Gastrocnemius medialis (tissue), 4 donors: ENCODE data around the gene CRTAC1. TPM values are rescaled to one million over a fixed set of nuclear protein-coding genes. Genes with fewer than 3 reads are reported as not detected.

ENCODE experiments used
- ATAC-seq, 2 donors: fragments of 150-250 bp; one replicate each; pipeline ENCODE4 v1.9.1; 2016
- DNase-seq, 2 donors: peaks; one replicate each; pipeline ENCODE4 v3.0.0-alpha.2; 2019
- H3K27ac ChIP-seq, 4 donors: fragments of 200-600 bp; sonication (generic); 1 replicate in 1 of 4; 2 replicates in 3 of 4; pipeline ENCODE4 v1.5.1; 2016 to 2018; ENCODE audit warnings: mild to moderate bottlenecking in 2 of 4, moderate library complexity in 1 of 4
- H3K27me3 ChIP-seq, 3 donors: fragments of 200-600 bp; sonication (generic) in 2 of 3; 1 replicate in 1 of 3; 2 replicates in 2 of 3; pipeline versions ENCODE4 v1.5.1 to v1.6.0; 2016 to 2019; ENCODE audit warnings: mild to moderate bottlenecking in 1 of 3, moderate library complexity in 1 of 3
- H3K36me3 ChIP-seq, 2 donors: fragments of 200-600 bp; sonication (generic) in 1 of 2; one replicate each; pipeline ENCODE4 v1.5.1; 2017 to 2018
- H3K4me1 ChIP-seq, 2 donors: fragments of 200-600 bp; sonication (generic) in 1 of 2; one replicate each; pipeline ENCODE4 v1.5.1; 2016 to 2017; ENCODE audit warnings: mild to moderate bottlenecking in 2 of 2
- H3K4me3 ChIP-seq, 4 donors: fragments of 200-600 bp; sonication (generic) in 3 of 4; 1 replicate in 1 of 4; 2 replicates in 3 of 4; pipeline ENCODE4 v1.5.1; 2016 to 2019; ENCODE audit warnings: mild to moderate bottlenecking in 2 of 4
- H3K9me3 ChIP-seq, 3 donors: fragments of 200-600 bp; sonication (generic) in 2 of 3; 1 replicate in 1 of 3; 2 replicates in 2 of 3; pipeline ENCODE4 v1.5.1; 2016 to 2019
- POLR2A ChIP-seq, 2 donors: fragments of 450-650 bp; IDR thresholded peaks; one replicate each; pipeline ENCODE4 v1.6.1; 2017; ENCODE audit warnings: antibody characterized with exemption in 2 of 2, mild to moderate bottlenecking in 2 of 2, moderate library complexity in 2 of 2
- in situ Hi-C, 4 donors: fragments of 200-750 bp; cut with MboI; loops; one replicate each; pipeline versions ENCODE4 v1.15.0 to v1.8.0; 2017; ENCODE audit warnings: low sequenced_read_pairs in 4 of 4
- intact Hi-C: fragments of 100-400 bp; cut with DNase I; formaldehyde crosslinking; loops from one replicate; pipeline ENCODE4 v1.15.1; 2023; ENCODE audit warnings: low total_unique reads
- total RNA-seq, 4 donors: library from RNA; depleted of rRNA; stranded (reverse); fragments of >200 nt; gene quantifications; one replicate each; pipeline versions ENCODE4 v1.1.0 to v1.2.3, GENCODE V29; 2016
- TF ChIP-seq, protein P1 (sequence below), 5 experiments: fragments of 450-650 bp in 3 of 5; fragments of 200-600 bp in 2 of 5; sonication (generic) in 2 of 5; IDR thresholded peaks in 4 of 5; conservative IDR thresholded peaks in 1 of 5; 1 replicate in 4 of 5; 2 replicates in 1 of 5; pipeline ENCODE4 v1.5.1; 2016 to 2019; ENCODE audit warnings: antibody characterized with exemption in 5 of 5, mild to moderate bottlenecking in 3 of 5, moderate library complexity in 3 of 5

CRTAC1 gene
- total RNA-seq, 4 donors from 2014 or later = 0.16 to 3.9 (median 0.56) TPM; not detected in 1

DNA sequence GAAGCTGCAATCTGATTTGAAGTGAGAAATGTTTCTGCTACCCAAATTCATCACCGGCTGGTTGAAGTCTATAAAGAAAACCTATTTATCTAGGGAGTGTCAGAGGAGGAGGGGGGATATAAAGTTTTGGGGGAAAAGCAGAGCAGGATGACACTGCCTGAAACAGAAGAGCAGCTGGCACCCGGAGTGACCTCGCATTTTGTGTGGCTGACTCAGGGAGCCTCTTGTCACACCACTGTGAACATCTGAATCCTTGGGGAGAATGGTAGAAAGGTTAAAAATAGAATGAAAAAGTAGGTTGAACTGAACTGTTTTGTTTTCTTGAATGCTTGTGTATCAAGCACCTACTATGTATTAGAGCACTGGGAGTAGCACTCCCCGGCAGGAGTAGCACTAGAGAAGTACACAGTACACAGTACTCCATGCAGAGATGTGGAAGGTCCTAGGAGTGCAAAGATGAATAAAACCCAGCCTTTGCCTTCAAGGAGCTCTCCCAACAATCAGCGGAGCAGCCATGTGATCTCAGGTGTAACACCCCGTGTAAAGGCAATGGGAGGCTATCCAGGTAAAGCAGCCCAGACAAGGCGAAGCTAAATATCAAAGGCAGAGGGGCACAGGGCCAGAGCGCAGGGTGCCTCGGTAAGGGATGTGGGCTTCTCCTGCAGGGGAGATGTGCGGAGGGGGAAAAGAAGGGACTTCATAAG is 13.5 kb downstream of the CRTAC1 start:
- Histone ChIP-seq H3K27me3 (peaks cover 0 to 13% (median 5%) of the 10 kb centered on the region in 3 donors), H3K27ac (no peak overlapping the region), H3K4me1 (no peaks in the 10 kb centered on the region), H3K36me3 (no peaks in the 10 kb centered on the region), H3K9me3 (no peaks in the 10 kb centered on the region), H3K4me3 (no peak overlapping the region)
- intact Hi-C loops = no loop called here
- no peak for DNase-seq
- ATAC-seq = no peak
- in situ Hi-C loops = no loop called here
- TF ChIP-seq, protein P1, sequence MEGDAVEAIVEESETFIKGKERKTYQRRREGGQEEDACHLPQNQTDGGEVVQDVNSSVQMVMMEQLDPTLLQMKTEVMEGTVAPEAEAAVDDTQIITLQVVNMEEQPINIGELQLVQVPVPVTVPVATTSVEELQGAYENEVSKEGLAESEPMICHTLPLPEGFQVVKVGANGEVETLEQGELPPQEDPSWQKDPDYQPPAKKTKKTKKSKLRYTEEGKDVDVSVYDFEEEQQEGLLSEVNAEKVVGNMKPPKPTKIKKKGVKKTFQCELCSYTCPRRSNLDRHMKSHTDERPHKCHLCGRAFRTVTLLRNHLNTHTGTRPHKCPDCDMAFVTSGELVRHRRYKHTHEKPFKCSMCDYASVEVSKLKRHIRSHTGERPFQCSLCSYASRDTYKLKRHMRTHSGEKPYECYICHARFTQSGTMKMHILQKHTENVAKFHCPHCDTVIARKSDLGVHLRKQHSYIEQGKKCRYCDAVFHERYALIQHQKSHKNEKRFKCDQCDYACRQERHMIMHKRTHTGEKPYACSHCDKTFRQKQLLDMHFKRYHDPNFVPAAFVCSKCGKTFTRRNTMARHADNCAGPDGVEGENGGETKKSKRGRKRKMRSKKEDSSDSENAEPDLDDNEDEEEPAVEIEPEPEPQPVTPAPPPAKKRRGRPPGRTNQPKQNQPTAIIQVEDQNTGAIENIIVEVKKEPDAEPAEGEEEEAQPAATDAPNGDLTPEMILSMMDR (IDR thresholded peaks at IDR 0.05 in 4 of 5, conservative IDR thresholded peaks at IDR 0.05 in 1 of 5) = no peak
- no peak for TF ChIP-seq POLR2A (IDR thresholded peaks at IDR 0.05)

DNA sequence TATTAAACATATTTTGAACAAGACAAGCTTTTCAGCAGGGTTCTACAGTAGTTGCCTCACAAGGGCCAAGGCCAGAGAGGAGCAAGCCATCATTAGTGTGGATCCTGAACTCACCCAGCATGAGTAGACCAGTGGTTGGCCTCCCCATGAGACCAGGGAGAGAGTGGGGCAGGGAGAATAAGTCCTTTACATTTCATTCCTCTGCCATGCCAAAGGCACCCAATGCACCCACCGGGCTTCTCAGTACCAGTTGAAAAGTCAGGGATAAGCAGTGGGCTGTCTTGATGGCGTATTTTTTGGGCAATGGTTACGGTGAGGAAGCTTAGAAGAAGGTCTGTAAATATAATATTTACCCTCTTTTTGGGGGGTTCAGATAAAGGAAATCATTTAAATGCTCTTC is 16.6 kb downstream of the CRTAC1 start:
- no peaks in the 10 kb centered on the region for H3K36me3 ChIP-seq
- intact Hi-C loops (no loop called here), in situ Hi-C loops (no loop called here)
- H3K4me3 ChIP-seq = no peak overlapping the region
- DNase-seq (no peak), ATAC-seq (no peak)
- TF ChIP-seq, protein P1 (IDR thresholded peaks at IDR 0.05 in 4 of 5, conservative IDR thresholded peaks at IDR 0.05 in 1 of 5) = no peak
- TF ChIP-seq POLR2A (IDR thresholded peaks at IDR 0.05) = no peak
- no peaks in the 10 kb centered on the region for H3K9me3 ChIP-seq
- no peaks in the 10 kb centered on the region for H3K4me1 ChIP-seq
- H3K27ac ChIP-seq = no peak overlapping the region
- peaks cover 0 to 13% (median 5%) of the 10 kb centered on the region in 3 donors for H3K27me3 ChIP-seq

DNA sequence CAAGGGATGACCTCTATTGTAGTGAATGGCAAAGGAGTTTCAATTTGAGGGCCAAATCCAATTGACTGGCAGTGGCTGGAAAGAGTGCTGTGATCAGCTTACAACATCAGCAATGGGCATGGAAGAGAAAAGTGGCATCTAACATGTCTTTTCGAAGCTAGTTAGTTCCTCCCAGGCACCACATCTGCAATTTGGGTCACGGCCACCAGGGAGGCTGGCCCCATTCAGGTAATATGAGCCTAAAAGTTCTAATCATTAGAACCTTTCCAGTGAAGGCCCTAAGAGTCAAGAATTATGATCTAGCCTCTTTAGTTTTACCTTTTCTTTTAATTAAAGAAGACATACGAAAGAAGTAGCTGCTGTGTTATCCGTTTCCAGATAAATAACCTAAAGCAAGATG is 17.3 kb downstream of the CRTAC1 start:
- no peak for TF ChIP-seq POLR2A (IDR thresholded peaks at IDR 0.05)
- TF ChIP-seq, protein P1 (IDR thresholded peaks at IDR 0.05 in 4 of 5, conservative IDR thresholded peaks at IDR 0.05 in 1 of 5) = no peak
- no peaks in the 10 kb centered on the region for H3K4me1 ChIP-seq
- in situ Hi-C loops = no loop called here
- H3K36me3 ChIP-seq = no peaks in the 10 kb centered on the region
- DNase-seq (no peak), ATAC-seq (no peak)
- no peak overlapping the region for H3K27ac ChIP-seq
- peaks cover 0 to 13% (median 5%) of the 10 kb centered on the region in 3 donors for H3K27me3 ChIP-seq
- no peaks in the 10 kb centered on the region for H3K9me3 ChIP-seq
- intact Hi-C loops = no loop called here
- H3K4me3 ChIP-seq = no peak overlapping the region

DNA sequence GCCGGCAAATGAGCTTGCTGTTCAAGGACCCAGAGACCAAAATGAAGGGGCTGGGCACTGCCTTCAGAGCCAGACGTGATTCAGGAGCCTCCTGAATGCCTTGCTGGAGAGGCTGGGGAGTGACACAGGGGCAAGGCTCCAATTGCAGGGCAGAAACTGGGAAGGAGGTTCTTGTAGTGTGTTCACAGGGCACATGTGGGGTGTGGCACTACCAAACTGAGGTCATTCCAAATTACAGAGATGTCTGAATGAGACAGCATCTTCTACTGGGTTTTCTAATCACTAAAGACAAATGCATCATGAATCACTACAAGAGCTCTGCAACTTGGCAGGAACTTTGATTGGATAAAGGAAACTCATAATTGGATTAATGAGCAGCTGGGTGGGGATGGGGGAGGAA is 17.8 kb downstream of the CRTAC1 start:
- in situ Hi-C loops = no loop called here
- Histone ChIP-seq H3K27me3 (peaks cover 0 to 13% (median 5%) of the 10 kb centered on the region in 3 donors), H3K4me1 (no peaks in the 10 kb centered on the region)

More for the DNA sequence above, 17.8 kb downstream of the CRTAC1 start:
- H3K4me3 ChIP-seq = no peak overlapping the region
- H3K36me3 ChIP-seq = no peaks in the 10 kb centered on the region
- TF ChIP-seq, protein P1 (IDR thresholded peaks at IDR 0.05 in 4 of 5, conservative IDR thresholded peaks at IDR 0.05 in 1 of 5) = no peak
- TF ChIP-seq POLR2A (IDR thresholded peaks at IDR 0.05) = no peak
- no peak overlapping the region for H3K27ac ChIP-seq
- no peak for ATAC-seq
- intact Hi-C loops = no loop called here
- no peak for DNase-seq
- H3K9me3 ChIP-seq = no peaks in the 10 kb centered on the region
